HG03175 (cell line): Measurements from ENCODE around the gene TXNL4B.
A peak's percentile ranks its signal among the peaks of the same experiment; 100 is the strongest.

Experiments
- ATAC-seq: cut with Tn5 transposase; IDR thresholded peaks from one replicate; pipeline ENCODE4 v1.9.1; 2021; ENCODE audit warnings: mild to moderate bottlenecking, moderate library complexity; ENCODE audit not compliant: unreplicated experiment

TXNL4B gene

GRCh38 chr16:72093448-72094265 is at the start of gene TXNL4B, which contains the start of gene DHX38:
TSS of gene TXNL4B (minus strand) at chr16:72093620. CDS start at chr16:72090749, 2,871 bp downstream.
TSS of gene DHX38 (plus strand) at chr16:72093847. CDS start at chr16:72096158, 2,311 bp downstream.
- ATAC-seq, result peak; percentile 98

DNA sequence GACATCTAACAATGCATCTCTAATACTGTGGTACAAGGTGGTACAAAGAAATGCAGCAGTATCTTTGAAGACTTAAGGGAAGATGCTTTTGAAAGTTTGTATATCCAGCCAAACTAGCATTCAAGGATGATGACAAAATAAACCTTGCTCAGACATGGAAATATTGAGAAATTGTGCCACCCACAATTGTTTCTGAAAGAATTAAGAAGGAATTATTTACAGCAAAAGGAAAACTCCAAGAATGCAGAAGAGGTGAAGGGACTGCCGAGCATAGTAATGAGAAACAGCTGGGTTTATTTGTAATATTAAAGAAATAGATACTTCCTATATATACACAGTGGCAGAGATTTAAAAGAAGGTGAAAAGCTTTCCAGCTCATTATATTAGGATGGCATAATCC is 49.1 kb upstream of the TXNL4B start:
- ATAC-seq, result no peak

- ATAC-seq, result no peak
Observed at GRCh38 chr16:72139908-72140307, 46.5 kb upstream of the TXNL4B start.

GRCh38 chr16:72138064-72138572 is 44.7 kb upstream of the TXNL4B start:
- ATAC-seq, result no peak

GRCh38 chr16:72137380-72138063 is 44.1 kb upstream of the TXNL4B start:
- ATAC-seq, result no peak

DNA sequence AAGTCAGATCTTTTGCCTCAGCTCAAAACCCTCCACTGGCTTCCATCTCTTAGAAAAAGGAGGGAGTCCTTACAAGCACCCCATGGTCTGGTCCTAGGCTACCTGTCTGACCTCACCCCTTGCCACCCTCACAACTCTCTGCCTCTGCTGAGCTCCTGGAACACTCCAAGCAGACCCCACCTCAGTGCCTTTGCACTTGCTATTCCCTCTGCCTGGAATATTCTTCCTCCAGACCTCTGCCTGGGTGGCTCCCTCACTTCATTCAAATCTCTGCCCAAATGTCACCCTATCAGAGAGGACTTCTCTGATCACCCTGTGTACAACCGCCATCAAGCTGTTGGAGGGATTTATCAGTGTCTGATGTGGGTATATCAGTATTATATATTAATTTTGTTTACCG is 41.1 kb upstream of the TXNL4B start:
- no peak for ATAC-seq

GRCh38 chr16:72132726-72133125 is 39.3 kb upstream of the TXNL4B start:
- ATAC-seq, result no peak

- ATAC-seq, result no peak
Observed at GRCh38 chr16:72131036-72131435, 37.6 kb upstream of the TXNL4B start.

- ATAC-seq, result no peak
Observed at GRCh38 chr16:72129976-72130656, 36.7 kb upstream of the TXNL4B start.

GRCh38 chr16:72128701-72129100 is 35.3 kb upstream of the TXNL4B start:
- no peak for ATAC-seq

DNA sequence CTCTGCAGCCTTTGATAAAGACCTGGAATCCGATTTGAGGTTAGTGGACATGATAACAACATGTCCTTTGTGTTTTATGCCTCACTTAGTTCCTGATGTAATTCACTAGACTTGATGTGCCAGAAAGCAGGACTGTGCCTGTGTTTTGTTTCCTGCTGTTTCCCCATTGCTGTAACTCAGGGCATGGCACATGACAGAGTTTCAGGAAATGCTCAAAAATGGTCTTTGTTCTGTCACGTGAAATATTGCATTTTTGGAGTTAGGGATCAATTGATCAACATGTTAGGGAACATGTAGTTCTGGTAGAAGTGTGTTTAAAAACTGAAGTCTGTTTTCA is 33.0 kb upstream of the TXNL4B start:
- no peak for ATAC-seq

GRCh38 chr16:72125635-72126428 is 32.4 kb upstream of the TXNL4B start:
- ATAC-seq, result no peak

DNA sequence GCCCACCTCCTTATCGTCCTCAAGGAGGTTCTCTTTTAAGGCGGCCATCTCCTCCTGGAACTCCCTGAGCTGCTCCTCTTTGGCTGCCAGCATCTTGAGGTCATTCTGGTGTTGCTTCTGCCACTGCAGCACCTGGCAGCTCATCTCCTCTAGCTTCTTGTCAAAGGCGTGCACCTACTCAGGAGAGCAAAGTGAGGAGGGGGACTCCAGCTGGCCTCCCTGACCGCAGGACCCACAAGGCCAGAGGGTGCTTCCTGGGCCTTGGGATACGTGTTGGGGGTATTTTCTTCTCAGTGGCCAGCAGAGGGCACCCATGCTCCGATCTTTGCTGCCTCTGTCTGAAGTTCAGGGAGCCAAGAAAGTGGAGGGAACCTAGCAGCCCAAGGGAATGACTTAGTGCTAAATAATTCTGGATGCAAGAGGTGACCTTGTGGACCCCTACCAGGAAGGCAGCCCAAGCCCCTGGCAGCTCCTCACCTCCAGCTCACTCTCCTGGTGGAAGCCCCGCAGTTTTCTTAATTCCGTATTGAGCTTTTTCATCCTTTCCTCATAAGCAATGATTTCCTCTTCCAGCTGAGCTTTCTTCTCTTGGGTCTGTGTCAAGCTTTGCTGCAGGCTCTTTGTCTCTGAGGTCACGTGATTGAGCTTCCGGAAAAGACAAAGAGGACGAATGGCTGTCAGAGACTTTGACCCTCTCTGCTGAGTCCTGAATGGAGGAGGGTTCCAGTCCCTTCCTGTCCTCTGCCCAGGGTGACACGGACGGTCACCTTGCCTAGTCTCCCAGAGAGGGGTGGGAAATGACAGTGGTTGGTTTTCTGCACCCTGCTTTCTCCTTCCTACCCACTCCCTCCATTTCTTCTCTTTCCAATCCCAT is 31.6 kb upstream of the TXNL4B start:
- ATAC-seq, result peak; percentile 68

GRCh38 chr16:72124148-72124547 is 30.7 kb upstream of the TXNL4B start:
- ATAC-seq, result no peak

DNA sequence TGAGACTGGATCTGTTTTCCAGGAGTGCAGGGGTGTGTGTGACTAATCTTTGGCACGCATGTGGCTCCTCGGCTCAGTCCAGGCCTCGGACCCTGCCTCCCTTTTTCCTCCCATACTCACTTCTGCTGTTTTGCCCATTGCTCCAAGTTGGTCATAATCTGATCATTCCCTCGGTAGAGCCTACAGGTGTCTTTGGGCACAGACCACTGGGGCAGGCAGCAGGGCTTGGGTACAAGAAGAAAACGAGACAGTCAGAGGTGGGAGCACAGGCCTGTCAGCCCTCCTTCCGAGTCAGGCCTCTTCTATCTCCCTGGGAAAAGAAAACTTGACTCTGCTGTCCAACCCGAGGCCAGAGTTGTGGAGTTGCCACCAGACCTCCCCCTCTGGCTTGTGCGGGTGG is 30.0 kb upstream of the TXNL4B start:
- ATAC-seq, result no peak

- no peak for ATAC-seq
Observed at GRCh38 chr16:72122916-72123315, 29.5 kb upstream of the TXNL4B start.

DNA sequence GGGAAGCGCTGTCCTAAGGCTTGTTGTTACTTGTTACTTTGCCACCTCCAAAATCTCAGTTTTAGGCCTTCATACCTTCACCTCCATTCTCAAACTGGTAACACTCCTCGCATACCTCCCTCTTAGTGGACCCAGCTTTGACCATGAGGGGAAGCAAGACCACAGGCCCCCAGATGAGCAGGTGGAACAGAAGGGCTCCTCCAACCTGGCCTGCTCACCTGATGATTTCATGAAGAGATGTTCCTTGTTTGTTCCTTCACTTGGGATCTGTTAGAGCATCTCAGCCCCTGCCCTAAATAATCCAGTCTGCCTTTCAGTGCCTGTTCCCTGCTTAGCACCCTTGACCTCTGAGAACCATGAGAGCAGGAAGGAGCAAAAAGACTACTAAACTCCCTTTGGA is 28.9 kb upstream of the TXNL4B start:
- ATAC-seq, result no peak

GRCh38 chr16:72120026-72120425 is 26.6 kb upstream of the TXNL4B start:
- no peak for ATAC-seq

GRCh38 chr16:72113616-72113945 is 20.2 kb upstream of the TXNL4B start:
- no peak for ATAC-seq
